ENCODE measurements around the gene GRAMD2B.

The GRAMD2B gene

DNA sequence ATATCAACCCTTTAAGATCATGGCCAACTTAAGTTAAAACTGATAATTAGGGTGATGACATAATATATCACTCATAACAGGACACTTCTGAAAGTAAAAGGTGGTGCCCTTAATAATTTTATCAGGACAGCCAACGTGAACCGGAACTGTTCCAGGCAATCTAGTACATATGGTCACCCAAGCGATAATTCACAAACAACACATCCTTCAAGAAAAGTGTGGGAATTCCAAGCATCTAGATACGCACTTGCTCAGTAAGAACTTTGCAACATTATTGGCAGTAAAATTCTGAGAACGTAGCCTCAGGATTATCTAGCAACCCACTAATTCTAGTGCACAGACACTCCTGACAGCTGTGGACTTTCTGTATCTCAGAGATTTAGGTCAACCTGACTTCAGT, 86.1 kb downstream of the GRAMD2B start:
- H3K9ac ChIP-seq (ENCODE audit: low read length), result no peak overlapping the region
- no peak overlapping the region for H3K27ac ChIP-seq (ENCODE audit: low read length, poor library complexity, severe bottlenecking)

GRCh38 chr5:126511961-126512360, 88.8 kb downstream of the GRAMD2B start:
- Histone ChIP-seq H2BK15ac (ENCODE audit: low read depth, poor library complexity, severe bottlenecking) (no peak overlapping the region), H4K91ac (ENCODE audit: low read length) (peak overlapping the region; percentile 11), H3K14ac (ENCODE audit: low read length in 2 of 2) (no peak overlapping the region), H2BK12ac (ENCODE audit: low read length in 2 of 2) (peak overlapping the region in 1 of 2 experiments; percentile 3), H3K27ac (ENCODE audit: low read length, poor library complexity, severe bottlenecking) (no peak overlapping the region), H3K4me3 (ENCODE audit: insufficient read depth in 1 of 2, low read depth in 1 of 2, low read length in 2 of 2) (no peak overlapping the region), H3K9me3 (ENCODE audit: control insufficient read depth, low read length) (no peaks in the 10 kb centered on the region), H2BK120ac (ENCODE audit: low read depth, low read length) (no peak overlapping the region), H3K18ac (ENCODE audit: low read depth in 1 of 2, low read length in 2 of 2) (no peak overlapping the region), H3K4me2 (ENCODE audit: low read length, poor library complexity, severe bottlenecking) (no peak overlapping the region), H3K4me1 (ENCODE audit: control insufficient read depth, insufficient read depth, low read depth, low read length) (peaks cover 2% of the 10 kb centered on the region), H3K36me3 (ENCODE audit: control insufficient read depth in 1 of 2, insufficient read depth in 2 of 2, low read depth in 1 of 2, low read length in 2 of 2) (no peaks in the 10 kb centered on the region), H3K27me3 (ENCODE audit: control insufficient read depth in 1 of 2, insufficient read depth in 1 of 2, low read length in 2 of 2) (no peaks in the 10 kb centered on the region), H2BK5ac (ENCODE audit: low read depth, low read length, poor library complexity, severe bottlenecking) (no peak overlapping the region), H3K9ac (ENCODE audit: low read length) (no peak overlapping the region), H3K4ac (ENCODE audit: low read depth in 1 of 2, low read length in 2 of 2) (no peak overlapping the region), H2AK5ac (ENCODE audit: low read length, severe bottlenecking) (no peak overlapping the region), H4K8ac (ENCODE audit: low read length) (no peak overlapping the region), H3K23ac (ENCODE audit: low read length in 2 of 2) (no peak overlapping the region), H2AFZ (ENCODE audit: low read depth, low read length) (no peak overlapping the region), H3K79me1 (replicated peaks; ENCODE audit: low read length, poor library complexity, severe bottlenecking) (no peaks in the 10 kb centered on the region)
- no peak for DNase-seq
- no CpG with 5 or more reads among the region's 1 CpG for WGBS

More for the DNA sequence above, 86.1 kb downstream of the GRAMD2B start:
- Histone ChIP-seq H3K23ac (ENCODE audit: low read length in 2 of 2) (no peak overlapping the region), H3K36me3 (ENCODE audit: control insufficient read depth in 1 of 2, insufficient read depth in 2 of 2, low read depth in 1 of 2, low read length in 2 of 2) (no peaks in the 10 kb centered on the region), H3K4ac (ENCODE audit: low read depth in 1 of 2, low read length in 2 of 2) (peak overlapping the region in 1 of 2 experiments; percentile 7), H2BK12ac (ENCODE audit: low read length in 2 of 2) (peak overlapping the region in 1 of 2 experiments; percentile 79), H3K18ac (ENCODE audit: low read depth in 1 of 2, low read length in 2 of 2) (no peak overlapping the region), H2BK5ac (ENCODE audit: low read depth, low read length, poor library complexity, severe bottlenecking) (no peak overlapping the region), H3K4me1 (ENCODE audit: control insufficient read depth, insufficient read depth, low read depth, low read length) (peaks cover 2% of the 10 kb centered on the region), H3K4me2 (ENCODE audit: low read length, poor library complexity, severe bottlenecking) (no peak overlapping the region), H3K9me3 (ENCODE audit: control insufficient read depth, low read length) (no peaks in the 10 kb centered on the region), H3K4me3 (ENCODE audit: insufficient read depth in 1 of 2, low read depth in 1 of 2, low read length in 2 of 2) (no peak overlapping the region), H4K8ac (ENCODE audit: low read length) (no peak overlapping the region), H4K91ac (ENCODE audit: low read length) (no peak overlapping the region), H2AK5ac (ENCODE audit: low read length, severe bottlenecking) (no peak overlapping the region), H2BK15ac (ENCODE audit: low read depth, poor library complexity, severe bottlenecking) (no peak overlapping the region), H3K27me3 (ENCODE audit: control insufficient read depth in 1 of 2, insufficient read depth in 1 of 2, low read length in 2 of 2) (no peaks in the 10 kb centered on the region), H3K14ac (ENCODE audit: low read length in 2 of 2) (no peak overlapping the region), H2BK120ac (ENCODE audit: low read depth, low read length) (no peak overlapping the region), H3K79me1 (replicated peaks; ENCODE audit: low read length, poor library complexity, severe bottlenecking) (no peaks in the 10 kb centered on the region), H2AFZ (ENCODE audit: low read depth, low read length) (no peak overlapping the region)
- WGBS, result 68% methylated on average over 5 of the region's 5 CpGs
- DNase-seq, result peak; percentile 41

DNA sequence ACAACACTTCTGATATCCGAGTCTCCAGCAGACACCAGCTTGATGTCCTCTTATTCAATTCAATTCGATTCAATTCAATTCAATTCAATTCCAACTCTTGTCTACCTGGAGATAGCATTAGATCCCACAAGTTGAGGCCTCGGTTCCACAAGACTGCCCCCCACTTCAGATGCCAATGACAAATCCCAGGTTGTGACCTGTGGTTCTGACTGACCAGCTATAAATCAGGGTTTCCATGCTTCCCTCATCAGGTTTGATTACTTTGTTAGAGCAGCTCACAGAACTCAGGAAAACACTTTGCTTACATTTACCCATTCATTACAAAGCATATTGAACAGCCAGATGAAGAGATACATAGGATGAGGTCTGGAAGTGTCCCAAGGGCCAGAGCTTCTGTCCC, 89.2 kb downstream of the GRAMD2B start:
- Histone ChIP-seq H3K4me3 (ENCODE audit: insufficient read depth in 1 of 2, low read depth in 1 of 2, low read length in 2 of 2) (no peak overlapping the region), H3K23ac (ENCODE audit: low read length in 2 of 2) (no peak overlapping the region), H3K27ac (ENCODE audit: low read length, poor library complexity, severe bottlenecking) (no peak overlapping the region), H4K8ac (ENCODE audit: low read length) (no peak overlapping the region), H2BK15ac (ENCODE audit: low read depth, poor library complexity, severe bottlenecking) (no peak overlapping the region), H3K36me3 (ENCODE audit: control insufficient read depth in 1 of 2, insufficient read depth in 2 of 2, low read depth in 1 of 2, low read length in 2 of 2) (no peaks in the 10 kb centered on the region), H2BK120ac (ENCODE audit: low read depth, low read length) (no peak overlapping the region), H2BK12ac (ENCODE audit: low read length in 2 of 2) (peak overlapping the region in 1 of 2 experiments; percentile 19), H3K79me1 (replicated peaks; ENCODE audit: low read length, poor library complexity, severe bottlenecking) (no peaks in the 10 kb centered on the region), H2AFZ (ENCODE audit: low read depth, low read length) (no peak overlapping the region), H3K4ac (ENCODE audit: low read depth in 1 of 2, low read length in 2 of 2) (no peak overlapping the region), H3K4me2 (ENCODE audit: low read length, poor library complexity, severe bottlenecking) (no peak overlapping the region), H3K27me3 (ENCODE audit: control insufficient read depth in 1 of 2, insufficient read depth in 1 of 2, low read length in 2 of 2) (no peaks in the 10 kb centered on the region), H3K4me1 (ENCODE audit: control insufficient read depth, insufficient read depth, low read depth, low read length) (peaks cover 2% of the 10 kb centered on the region), H3K9me3 (ENCODE audit: control insufficient read depth, low read length) (no peaks in the 10 kb centered on the region), H2BK5ac (ENCODE audit: low read depth, low read length, poor library complexity, severe bottlenecking) (no peak overlapping the region), H4K91ac (ENCODE audit: low read length) (no peak overlapping the region), H3K18ac (ENCODE audit: low read depth in 1 of 2, low read length in 2 of 2) (no peak overlapping the region), H2AK5ac (ENCODE audit: low read length, severe bottlenecking) (no peak overlapping the region), H3K9ac (ENCODE audit: low read length) (no peak overlapping the region), H3K14ac (ENCODE audit: low read length in 2 of 2) (no peak overlapping the region)
- WGBS, result 91% methylated on average over 3 of the region's 3 CpGs
- DNase-seq, result no peak

- H3K36me3 ChIP-seq (ENCODE audit: control insufficient read depth in 1 of 2, insufficient read depth in 2 of 2, low read depth in 1 of 2, low read length in 2 of 2), result no peaks in the 10 kb centered on the region
- H3K4ac ChIP-seq (ENCODE audit: low read depth in 1 of 2, low read length in 2 of 2), result no peak overlapping the region
- H3K27me3 ChIP-seq (ENCODE audit: control insufficient read depth in 1 of 2, insufficient read depth in 1 of 2, low read length in 2 of 2), result no peaks in the 10 kb centered on the region
- peaks cover 2% of the 10 kb centered on the region for H3K4me1 ChIP-seq (ENCODE audit: control insufficient read depth, insufficient read depth, low read depth, low read length)
- no peaks in the 10 kb centered on the region for H3K9me3 ChIP-seq (ENCODE audit: control insufficient read depth, low read length)
- no peak overlapping the region for H2BK15ac ChIP-seq (ENCODE audit: low read depth, poor library complexity, severe bottlenecking)
- H3K14ac ChIP-seq (ENCODE audit: low read length in 2 of 2), result no peak overlapping the region
- no peak overlapping the region for H2AFZ ChIP-seq (ENCODE audit: low read depth, low read length)
- WGBS, result 97% methylated on average over 2 of the region's 2 CpGs
- no peak overlapping the region for H3K27ac ChIP-seq (ENCODE audit: low read length, poor library complexity, severe bottlenecking)
- H2BK5ac ChIP-seq (ENCODE audit: low read depth, low read length, poor library complexity, severe bottlenecking), result no peak overlapping the region
- no peak overlapping the region for H4K91ac ChIP-seq (ENCODE audit: low read length)
- H4K8ac ChIP-seq (ENCODE audit: low read length), result no peak overlapping the region
- H3K4me2 ChIP-seq (ENCODE audit: low read length, poor library complexity, severe bottlenecking), result no peak overlapping the region
- no peak overlapping the region for H3K9ac ChIP-seq (ENCODE audit: low read length)
- no peak overlapping the region for H3K18ac ChIP-seq (ENCODE audit: low read depth in 1 of 2, low read length in 2 of 2)
- H2AK5ac ChIP-seq (ENCODE audit: low read length, severe bottlenecking), result no peak overlapping the region
- no peak overlapping the region for H3K4me3 ChIP-seq (ENCODE audit: insufficient read depth in 1 of 2, low read depth in 1 of 2, low read length in 2 of 2)
- no peak for DNase-seq
- no peaks in the 10 kb centered on the region for H3K79me1 ChIP-seq (replicated peaks; ENCODE audit: low read length, poor library complexity, severe bottlenecking)
- H2BK120ac ChIP-seq (ENCODE audit: low read depth, low read length), result no peak overlapping the region
- H3K23ac ChIP-seq (ENCODE audit: low read length in 2 of 2), result no peak overlapping the region
- no peak overlapping the region for H2BK12ac ChIP-seq (ENCODE audit: low read length in 2 of 2)
Measured at GRCh38 chr5:126513302-126513701, 90.1 kb downstream of the GRAMD2B start.
